Astrocyte (in vitro differentiated cells and primary cell): ENCODE results near the gene NCAM2. TPM values are rescaled to one million over a fixed set of nuclear protein-coding genes. Genes with fewer than 3 reads are reported as not detected.

ENCODE experiments used
- DNase-seq: peaks from one replicate; pipeline ENCODE4 v3.0.0-alpha.2; 2010; ENCODE audit warnings: low read depth
- FAIRE-seq: peaks from 2 replicates; lab custom pipeline; 2011; peaks lifted over from hg19 to GRCh38; lab: Jason Lieb, UNC
- H2AFZ ChIP-seq: 2 replicates; pipeline ENCODE4 v1.6.0; 2012; ENCODE audit warnings: low read depth, low read length, inconsistent platforms
- H3K27ac ChIP-seq: 2 replicates; pipeline ENCODE4 v1.5.1; 2011; ENCODE audit warnings: low read depth, low read length, inconsistent platforms
- H3K27me3 ChIP-seq: 2 replicates; pipeline ENCODE4 v1.6.0; 2011; ENCODE audit warnings: low read length, inconsistent platforms; ENCODE audit not compliant: insufficient read depth
- H3K36me3 ChIP-seq: 2 replicates; pipeline ENCODE4 v1.5.1; 2011; ENCODE audit warnings: low read length, inconsistent platforms; ENCODE audit not compliant: insufficient read depth
- H3K4me1 ChIP-seq: 2 replicates; pipeline ENCODE4 v1.5.1; 2011; ENCODE audit warnings: low read length, inconsistent platforms; ENCODE audit not compliant: insufficient read depth
- H3K4me2 ChIP-seq: 2 replicates; pipeline ENCODE4 v1.6.0; 2012; ENCODE audit warnings: low read length, inconsistent platforms
- H3K4me3 ChIP-seq: 2 replicates; pipeline ENCODE4 v1.5.1; 2011; ENCODE audit warnings: low read depth, mild to moderate bottlenecking, low read length, inconsistent platforms; ENCODE audit not compliant: insufficient read depth
- H3K79me2 ChIP-seq: 2 replicates; pipeline ENCODE4 v1.6.0; 2012; ENCODE audit warnings: mild to moderate bottlenecking, low read length, inconsistent platforms; ENCODE audit not compliant: insufficient read depth
- H3K9ac ChIP-seq: 2 replicates; pipeline ENCODE4 v1.6.0; 2012; ENCODE audit warnings: mild to moderate bottlenecking, low read length, inconsistent platforms
- H3K9me3 ChIP-seq: 2 replicates; pipeline ENCODE4 v1.5.1; 2012; ENCODE audit warnings: low read depth, mild to moderate bottlenecking, low read length, inconsistent platforms; ENCODE audit not compliant: insufficient read depth
- H4K20me1 ChIP-seq: 2 replicates; pipeline ENCODE4 v1.6.0; 2012; ENCODE audit warnings: low read length, inconsistent platforms; ENCODE audit not compliant: insufficient read depth
- H3K27ac Mint-ChIP-seq: one replicate; pipeline ENCODE4 v1.8.0; 2021; ENCODE audit warnings: mild to moderate bottlenecking, mixed read lengths; ENCODE audit not compliant: unreplicated experiment
- H3K27me3 Mint-ChIP-seq: one replicate; pipeline ENCODE4 v1.8.0; 2021; ENCODE audit warnings: low read depth, mixed read lengths; ENCODE audit not compliant: unreplicated experiment
- H3K36me3 Mint-ChIP-seq: one replicate; pipeline ENCODE4 v1.8.0; 2021; ENCODE audit warnings: low read depth, mixed read lengths; ENCODE audit not compliant: unreplicated experiment
- H3K4me1 Mint-ChIP-seq: one replicate; pipeline ENCODE4 v1.8.0; 2021; ENCODE audit warnings: low read depth, mixed read lengths; ENCODE audit not compliant: unreplicated experiment
- H3K4me3 Mint-ChIP-seq: one replicate; pipeline ENCODE4 v1.8.0; 2021; ENCODE audit warnings: mild to moderate bottlenecking, moderate library complexity, mixed read lengths; ENCODE audit not compliant: unreplicated experiment
- H3K9me3 Mint-ChIP-seq: one replicate; pipeline ENCODE4 v1.8.0; 2021; ENCODE audit warnings: mild to moderate bottlenecking, mixed read lengths; ENCODE audit not compliant: unreplicated experiment
- EZH2 ChIP-seq: IDR thresholded peaks from 2 replicates; pipeline ENCODE4 v1.6.1; 2012; ENCODE audit warnings: mild to moderate bottlenecking, low read length, inconsistent platforms; ENCODE audit not compliant: insufficient read depth
- total RNA-seq: library from RNA; stranded (reverse); gene quantifications from 2 replicates; pipeline ENCODE4 v1.2.1, GENCODE V29; 2021
- TF ChIP-seq, protein P1 (sequence below): IDR thresholded peaks from 2 replicates; pipeline ENCODE4 v1.5.1; 2011; ENCODE audit warnings: low read depth, mild to moderate bottlenecking, inconsistent platforms, low read length, moderate library complexity; ENCODE audit not compliant: insufficient read depth

NCAM2 gene
- total RNA-seq, 1 donor from 2014 or later = 6.8 TPM

DNA sequence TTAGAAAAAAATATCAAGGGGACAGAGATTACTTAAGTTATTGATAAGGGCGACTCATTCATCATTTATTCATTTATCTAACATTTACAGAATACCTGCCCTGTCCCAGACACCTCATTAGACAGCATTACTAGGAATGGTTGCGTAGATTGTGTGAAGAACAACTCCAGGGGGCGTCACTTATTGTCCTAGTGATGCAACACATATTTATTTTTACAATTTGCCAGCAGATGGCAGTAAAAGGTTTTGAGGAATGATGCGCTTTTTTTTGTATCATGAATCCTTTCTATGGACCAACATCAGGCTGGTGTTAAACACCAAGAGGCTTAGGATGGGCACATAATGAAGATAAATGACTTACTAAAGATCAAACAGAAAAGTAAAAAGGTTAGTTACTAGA, 5.5 kb downstream of the NCAM2 start:
- Histone ChIP-seq H3K79me2 (no peaks in the 10 kb centered on the region), H3K36me3 (no peaks in the 10 kb centered on the region), H3K9me3 (no peaks in the 10 kb centered on the region), H3K4me3 (no peak overlapping the region), H3K4me1 (no peaks in the 10 kb centered on the region), H3K9ac (no peak overlapping the region), H3K27me3 (no peaks in the 10 kb centered on the region), H2AFZ (no peak overlapping the region), H4K20me1 (no peaks in the 10 kb centered on the region), H3K4me2 (no peak overlapping the region), H3K27ac (no peak overlapping the region)
- no peaks in the 10 kb centered on the region for H3K36me3 Mint-ChIP-seq
- no peak for DNase-seq
- no peak for FAIRE-seq
- H3K27me3 Mint-ChIP-seq = no peaks in the 10 kb centered on the region
- H3K4me1 Mint-ChIP-seq = no peaks in the 10 kb centered on the region
- no peak overlapping the region for H3K27ac Mint-ChIP-seq
- no peak overlapping the region for H3K4me3 Mint-ChIP-seq
- H3K9me3 Mint-ChIP-seq = no peaks in the 10 kb centered on the region
- TF ChIP-seq, protein P1, sequence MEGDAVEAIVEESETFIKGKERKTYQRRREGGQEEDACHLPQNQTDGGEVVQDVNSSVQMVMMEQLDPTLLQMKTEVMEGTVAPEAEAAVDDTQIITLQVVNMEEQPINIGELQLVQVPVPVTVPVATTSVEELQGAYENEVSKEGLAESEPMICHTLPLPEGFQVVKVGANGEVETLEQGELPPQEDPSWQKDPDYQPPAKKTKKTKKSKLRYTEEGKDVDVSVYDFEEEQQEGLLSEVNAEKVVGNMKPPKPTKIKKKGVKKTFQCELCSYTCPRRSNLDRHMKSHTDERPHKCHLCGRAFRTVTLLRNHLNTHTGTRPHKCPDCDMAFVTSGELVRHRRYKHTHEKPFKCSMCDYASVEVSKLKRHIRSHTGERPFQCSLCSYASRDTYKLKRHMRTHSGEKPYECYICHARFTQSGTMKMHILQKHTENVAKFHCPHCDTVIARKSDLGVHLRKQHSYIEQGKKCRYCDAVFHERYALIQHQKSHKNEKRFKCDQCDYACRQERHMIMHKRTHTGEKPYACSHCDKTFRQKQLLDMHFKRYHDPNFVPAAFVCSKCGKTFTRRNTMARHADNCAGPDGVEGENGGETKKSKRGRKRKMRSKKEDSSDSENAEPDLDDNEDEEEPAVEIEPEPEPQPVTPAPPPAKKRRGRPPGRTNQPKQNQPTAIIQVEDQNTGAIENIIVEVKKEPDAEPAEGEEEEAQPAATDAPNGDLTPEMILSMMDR = peak; percentile 56
- no peak for TF ChIP-seq EZH2

- H3K27ac Mint-ChIP-seq = no peak overlapping the region
- Histone ChIP-seq H2AFZ (no peak overlapping the region), H3K9me3 (no peaks in the 10 kb centered on the region), H3K27me3 (no peaks in the 10 kb centered on the region), H3K4me3 (no peak overlapping the region), H3K27ac (no peak overlapping the region), H3K4me2 (peak overlapping the region; percentile 20), H3K9ac (no peak overlapping the region), H4K20me1 (no peaks in the 10 kb centered on the region), H3K4me1 (no peaks in the 10 kb centered on the region), H3K79me2 (no peaks in the 10 kb centered on the region), H3K36me3 (no peaks in the 10 kb centered on the region)
- H3K36me3 Mint-ChIP-seq = no peaks in the 10 kb centered on the region
- DNase-seq (peak; percentile 48), FAIRE-seq (no peak)
- no peaks in the 10 kb centered on the region for H3K4me1 Mint-ChIP-seq
- H3K4me3 Mint-ChIP-seq = no peak overlapping the region
- TF ChIP-seq EZH2 = no peak
- TF ChIP-seq, protein P1 = no peak
- H3K9me3 Mint-ChIP-seq = no peaks in the 10 kb centered on the region
- H3K27me3 Mint-ChIP-seq = no peaks in the 10 kb centered on the region
Measured at GRCh38 chr21:21007606-21008005, 9.4 kb downstream of the NCAM2 start.

DNA sequence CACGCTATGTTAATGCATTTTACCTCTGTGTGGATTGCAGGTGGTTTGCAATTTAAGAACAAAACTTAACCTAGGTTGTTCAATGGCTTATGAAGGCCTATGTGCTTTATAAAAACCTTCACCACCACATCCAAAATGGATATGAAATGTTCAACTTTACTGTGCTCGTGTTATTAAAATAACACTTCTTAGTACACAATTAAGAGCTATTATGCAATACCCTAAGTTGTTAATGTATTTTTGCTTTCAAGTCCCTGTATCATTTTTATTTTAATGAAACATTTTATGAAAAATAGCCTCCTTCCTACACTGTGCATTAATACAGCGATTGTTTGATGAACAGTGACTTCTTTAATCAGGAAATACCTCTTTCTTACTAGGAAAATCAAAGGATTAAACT, 12.0 kb downstream of the NCAM2 start:
- H3K4me1 Mint-ChIP-seq = no peaks in the 10 kb centered on the region
- Histone ChIP-seq H3K4me3 (no peak overlapping the region), H3K27ac (no peak overlapping the region), H4K20me1 (no peaks in the 10 kb centered on the region), H3K79me2 (no peaks in the 10 kb centered on the region), H3K9ac (no peak overlapping the region), H3K27me3 (no peaks in the 10 kb centered on the region), H3K4me2 (no peak overlapping the region), H3K9me3 (no peaks in the 10 kb centered on the region), H2AFZ (no peak overlapping the region), H3K4me1 (no peaks in the 10 kb centered on the region), H3K36me3 (no peaks in the 10 kb centered on the region)
- H3K9me3 Mint-ChIP-seq = no peaks in the 10 kb centered on the region
- H3K36me3 Mint-ChIP-seq = no peaks in the 10 kb centered on the region
- no peak overlapping the region for H3K4me3 Mint-ChIP-seq
- FAIRE-seq = no peak
- no peak for DNase-seq
- no peaks in the 10 kb centered on the region for H3K27me3 Mint-ChIP-seq
- TF ChIP-seq EZH2 = no peak
- TF ChIP-seq, protein P1 = no peak
- H3K27ac Mint-ChIP-seq = no peak overlapping the region
